ENCODE data around the gene TSR2. TPM values are rescaled to one million over a fixed set of nuclear protein-coding genes. Genes with fewer than 3 reads are reported as not detected.

TSR2 gene
- total and polyA plus RNA-seq, 2 of the 8 experiments (the other 6 are each of a cell fraction or from before 2014, with no cell fraction given): 15.1 to 44.2 TPM

DNA sequence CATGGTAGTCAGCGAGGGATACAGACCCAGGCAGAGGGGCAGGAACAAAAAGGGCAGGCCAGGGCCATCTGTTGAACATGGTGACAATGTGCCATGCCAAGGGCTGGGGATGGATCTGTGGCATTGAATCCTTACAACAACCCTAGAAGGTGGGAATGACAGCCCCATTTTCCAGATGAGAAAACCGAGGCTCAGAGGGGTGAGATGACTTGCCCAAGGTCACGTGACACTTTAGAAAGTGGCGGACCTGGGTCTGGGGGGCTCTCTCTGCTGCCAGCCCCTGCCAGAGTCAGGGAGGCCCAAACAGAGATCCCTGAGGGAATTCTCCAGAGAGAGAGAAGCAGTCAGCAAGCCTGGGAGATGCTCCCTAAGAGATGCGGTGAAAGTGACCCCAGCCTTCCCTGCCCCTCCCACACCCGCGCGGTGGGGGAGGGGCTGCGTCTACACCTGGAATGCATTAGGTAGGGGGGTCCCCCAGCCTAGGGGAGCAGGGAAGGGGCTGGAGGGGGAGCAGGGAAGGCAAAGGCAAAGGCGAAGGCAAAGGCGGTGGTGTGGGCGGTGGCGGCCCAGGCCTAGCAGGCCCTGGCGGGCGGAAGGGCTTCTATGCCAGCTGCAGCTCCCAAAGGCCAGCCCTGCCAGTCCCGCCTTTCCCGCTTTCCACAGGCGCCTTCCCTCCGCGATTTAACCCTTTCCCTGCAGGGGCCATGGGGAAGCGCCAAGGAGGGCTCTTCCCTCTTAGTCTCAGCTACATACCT is 42.8 kb downstream of the TSR2 start:
- H4K91ac ChIP-seq (replicated peaks; ENCODE audit: insufficient read length, low read length): peak overlapping the region; percentile 82
- peak overlapping the region; percentile 61 to 69 for H3K4me2 ChIP-seq (ENCODE audit: insufficient read depth in 1 of 2, low read depth in 2 of 2, low read length in 2 of 2)
- no peaks in the 10 kb centered on the region; the same call in 1 of the 2 replicates for H3K23me2 ChIP-seq (ENCODE audit: low read depth, low read length)
- peak overlapping the region; percentile 48; the same call in 1 of the 2 replicates for H3K18ac ChIP-seq (ENCODE audit: extremely low read depth, low read length)
- H3K23ac ChIP-seq (ENCODE audit: insufficient read length): no peak overlapping the region
- H2BK5ac ChIP-seq (ENCODE audit: low read depth, low read length): peak overlapping the region; percentile 60; the same call in 1 of the 2 replicates
- peak overlapping the region in 3 of 4 experiments; percentile 10 to 40 (median 17); a peak in 5 of 8 replicates for H3K4me3 ChIP-seq (ENCODE audit: extremely low read depth in 1 of 4, insufficient read depth in 2 of 4, low read depth in 3 of 4, low read length in 4 of 4)
- H3K9me3 ChIP-seq (ENCODE audit: insufficient read depth in 2 of 2, low read depth in 1 of 2, low read length in 1 of 2): no peaks in the 10 kb centered on the region
- no peak overlapping the region for H2AFZ ChIP-seq (ENCODE audit: low read length)
- no peak overlapping the region for H4K8ac ChIP-seq (ENCODE audit: extremely low read depth, insufficient read depth, low read length)
- TF ChIP-seq, protein P1, sequence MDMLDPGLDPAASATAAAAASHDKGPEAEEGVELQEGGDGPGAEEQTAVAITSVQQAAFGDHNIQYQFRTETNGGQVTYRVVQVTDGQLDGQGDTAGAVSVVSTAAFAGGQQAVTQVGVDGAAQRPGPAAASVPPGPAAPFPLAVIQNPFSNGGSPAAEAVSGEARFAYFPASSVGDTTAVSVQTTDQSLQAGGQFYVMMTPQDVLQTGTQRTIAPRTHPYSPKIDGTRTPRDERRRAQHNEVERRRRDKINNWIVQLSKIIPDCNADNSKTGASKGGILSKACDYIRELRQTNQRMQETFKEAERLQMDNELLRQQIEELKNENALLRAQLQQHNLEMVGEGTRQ (IDR thresholded peaks at IDR 0.05; ENCODE audit: low read length): 0 out of 2 replicates have a peak, but pooled peaks have one; percentile 3
- TF ChIP-seq SP2 (IDR thresholded peaks at IDR 0.05; ENCODE audit: low read length) (no peak), RXRA (IDR thresholded peaks at IDR 0.05; ENCODE audit: insufficient read depth, low read depth, low read length) (no peak), KDM1A (IDR thresholded peaks at IDR 0.05; ENCODE audit: borderline replicate concordance, low read length) (peak; percentile 88), EP300 (IDR thresholded peaks at IDR 0.05; ENCODE audit: borderline replicate concordance in 1 of 2, low read depth in 2 of 2, low read length in 2 of 2) (no peak), TEAD4 (IDR thresholded peaks at IDR 0.05; ENCODE audit: low read depth, low read length) (peak; percentile 70; the same call in 1 of the 2 replicates)
- H4K5ac ChIP-seq (ENCODE audit: insufficient read length, low read depth, low read length): peak overlapping the region; percentile 50
- peak overlapping the region; percentile 90; the same call in 1 of the 2 replicates for H2AK5ac ChIP-seq (ENCODE audit: low read depth, low read length)
- WGBS, 2 experiments (ENCODE audit: extremely low coverage in 1 of 2, insufficient coverage in 1 of 2, insufficient read length in 1 of 2, insufficient replicate concordance in 2 of 2, low coverage in 1 of 2, low lambda C conversion rate in 2 of 2, missing lambda C conversion rate in 1 of 2): 28% methylated on average over 7 of the region's 21 CpGs; no CpG with 5 or more reads in 1 of the 2 experiments
- ChIA-PET POLR2A (ENCODE audit: partially characterized antibody) (interaction anchor here (0.7 to 1.8 kb wide), 7 partner anchors 8 to 309 kb away, joined by 3 to 6 read pairs (median 3); no protein-coding TSS in a partner anchor), CTCF (ENCODE audit: partially characterized antibody) (interaction anchor here (0.5 to 0.6 kb wide), 4 partner anchors 110 to 441 kb away, joined by 3 read pairs; no protein-coding TSS in a partner anchor)
- H3K9ac ChIP-seq (replicated peaks in 1 of 4; ENCODE audit: extremely low read depth in 1 of 4, low read depth in 3 of 4, low read length in 3 of 4): no peak overlapping the region; a peak in 1 of 7 replicates
- no peaks in the 10 kb centered on the region for H4K20me1 ChIP-seq (replicated peaks in 1 of 2; ENCODE audit: control insufficient read depth in 1 of 2, insufficient read depth in 2 of 2, low read length in 2 of 2)
- H3K36me3 ChIP-seq (ENCODE audit: control insufficient read depth in 2 of 4, insufficient read depth in 4 of 4, low read length in 3 of 4): no peaks in the 10 kb centered on the region
- peak overlapping the region; percentile 6 for H3K4ac ChIP-seq (replicated peaks; ENCODE audit: insufficient read length, low read depth, low read length)
- H2BK20ac ChIP-seq (ENCODE audit: low read length): peak overlapping the region; percentile 61; the same call in 1 of the 2 replicates
- peaks cover 0 to 36% of the 10 kb centered on the region in 2 experiments; a peak in 2 of 4 replicates for H3K79me2 ChIP-seq (ENCODE audit: control insufficient read depth in 1 of 2, insufficient read depth in 2 of 2, low read length in 2 of 2)
- peak overlapping the region; percentile 69 for H2BK120ac ChIP-seq (replicated peaks; ENCODE audit: low read depth, low read length)
- peaks cover 9 to 46% (median 23%) of the 10 kb centered on the region in 4 experiments for H3K4me1 ChIP-seq (replicated peaks in 1 of 4; ENCODE audit: control insufficient read depth in 3 of 4, insufficient read depth in 4 of 4, low read length in 3 of 4)
- H2BK12ac ChIP-seq (ENCODE audit: low read depth, low read length): peak overlapping the region; percentile 68; the same call in 1 of the 2 replicates
- no peak overlapping the region; the same call in 1 of the 2 replicates for H3K27ac ChIP-seq (ENCODE audit: low read depth, low read length)
- no peak overlapping the region for H3K56ac ChIP-seq (replicated peaks; ENCODE audit: insufficient read length, low read depth, low read length)
- FAIRE-seq (no peak), DNase-seq (ENCODE audit: low read depth in 1 of 2, low spot score in 2 of 2) (peak in 1 of 2 experiments; percentile 57)
- no peaks in the 10 kb centered on the region for H3K27me3 ChIP-seq (replicated peaks in 1 of 4; ENCODE audit: control insufficient read depth in 3 of 4, extremely low read depth in 1 of 4, insufficient read depth in 3 of 4, low read length in 3 of 4)
- no peaks in the 10 kb centered on the region for H3K79me1 ChIP-seq (ENCODE audit: low read depth, low read length)
- peak overlapping the region; percentile 61; the same call in 1 of the 2 replicates for H2BK15ac ChIP-seq (ENCODE audit: low read length)
- no peak overlapping the region for H3K14ac ChIP-seq (ENCODE audit: insufficient read length)
